GM12878 (cell line): ENCODE results near the gene DCAF7. TPM values are rescaled to one million over a fixed set of nuclear protein-coding genes. Genes with fewer than 3 reads are reported as not detected.

ENCODE experiments used
- ATAC-seq: fragments of 200-7000 bp; cut with Tn5 transposase; 3 replicates; pipeline ENCODE4 v1.9.1; 2020; ENCODE audit warnings: mild to moderate bottlenecking, moderate library complexity
- BruUV-seq: library from RNA; stranded (reverse); fragments of 400-500 nt; replicated peaks from 2 replicates; lab custom pipeline; 2021; lab: Mats Ljungman, UMichigan
- CTCF ChIA-PET: fragments of 300-600 bp; sonication (Branson Sonifier 250); formaldehyde crosslinking; extraction: SDS; loops from one replicate; lab custom pipeline; 2021; ENCODE audit warnings: inconsistent platforms; lab: Yijun Ruan, JAX
- POLR2A ChIA-PET: fragments of 350-600 bp; formaldehyde crosslinking; extraction: SDS; loops from one replicate; lab custom pipeline; 2021; ENCODE audit warnings: inconsistent platforms; lab: Charles Lee
- RAD21 ChIA-PET: fragments of 300-600 bp; sonication (Branson Sonifier 250); formaldehyde crosslinking; loops from one replicate; lab custom pipeline; 2023; ENCODE audit warnings: antibody characterized with exemption; ENCODE audit not compliant: unreplicated experiment; lab: Charles Lee
- SMC1A ChIA-PET: fragments of 300-600 bp; sonication (Branson Sonifier 250); formaldehyde crosslinking; loops from one replicate; lab custom pipeline; 2023; ENCODE audit not compliant: unreplicated experiment, uncharacterized antibody; lab: Charles Lee
- DNase-seq: peaks from one replicate; pipeline ENCODE4 v3.0.0-alpha.2; 2011; ENCODE audit warnings: low read depth, low spot score
- FAIRE-seq: peaks from 3 replicates; lab custom pipeline; 2011; peaks lifted over from hg19 to GRCh38; lab: Jason Lieb, UNC
- H2AFZ ChIP-seq: 2 replicates; pipeline ENCODE4 v1.6.0; 2011; ENCODE audit warnings: low read depth, low read length, control low read depth; ENCODE audit not compliant: control insufficient read depth
- H3K27ac ChIP-seq: 2 replicates; pipeline ENCODE4 v1.5.1; 2011; ENCODE audit warnings: control low read depth; ENCODE audit not compliant: control insufficient read depth, insufficient read depth
- H3K27me3 ChIP-seq, 2 experiments: replicated peaks in 1 of 2; 2 replicates each; pipeline versions ENCODE4 v1.6.0 to v1.6.1; 2011; ENCODE audit warnings: low read length in 1 of 2; ENCODE audit not compliant: control insufficient read depth in 2 of 2, insufficient read depth in 2 of 2
- H3K36me3 ChIP-seq, 2 experiments: 2 replicates each; pipeline ENCODE4 v1.5.1; 2011; ENCODE audit warnings: low read length in 1 of 2; ENCODE audit not compliant: control insufficient read depth in 2 of 2, insufficient read depth in 2 of 2
- H3K4me1 ChIP-seq: 2 replicates; pipeline ENCODE4 v1.6.1; 2011; ENCODE audit warnings: mild to moderate bottlenecking, low read length, moderate library complexity, mixed read lengths; ENCODE audit not compliant: control insufficient read depth, insufficient read depth
- H3K4me2 ChIP-seq: 2 replicates; pipeline ENCODE4 v1.6.0; 2011; ENCODE audit warnings: control low read depth; ENCODE audit not compliant: control insufficient read depth, insufficient read depth
- H3K4me3 ChIP-seq: fragments of 200-600 bp; sonication (generic); 2 replicates; pipeline ENCODE4 v1.5.1; 2016
- H3K79me2 ChIP-seq: 2 replicates; pipeline ENCODE4 v1.6.0; 2011; ENCODE audit warnings: low read length; ENCODE audit not compliant: control insufficient read depth, insufficient read depth
- H3K9ac ChIP-seq: 2 replicates; pipeline ENCODE4 v1.8.0; 2011; ENCODE audit warnings: low read length, control low read depth, mixed read lengths; ENCODE audit not compliant: control insufficient read depth, insufficient read depth
- H3K9me3 ChIP-seq: replicated peaks from 3 replicates; pipeline ENCODE4 v1.5.1; 2011; ENCODE audit warnings: mild to moderate bottlenecking, low read length; ENCODE audit not compliant: control insufficient read depth, insufficient read depth
- H4K20me1 ChIP-seq: 2 replicates; pipeline ENCODE4 v1.6.0; 2011; ENCODE audit not compliant: control insufficient read depth, insufficient read depth
- BACH1 ChIP-seq: fragments of 450-650 bp; IDR thresholded peaks from 2 replicates; pipeline ENCODE4 v1.6.1; 2017; ENCODE audit warnings: mild to moderate bottlenecking, borderline replicate concordance
- CHD2 ChIP-seq: IDR thresholded peaks from 2 replicates; pipeline ENCODE4 v1.6.1; 2011; ENCODE audit warnings: low read depth, low read length, improper control_type of control experiment, borderline replicate concordance
- CREB1 ChIP-seq: IDR thresholded peaks from 2 replicates; pipeline ENCODE4 v1.6.1; 2012; ENCODE audit warnings: low read depth, mild to moderate bottlenecking, inconsistent platforms
- EGR1 ChIP-seq, 2 experiments: IDR thresholded peaks; 1 replicate in 1 of 2; 2 replicates in 1 of 2; pipeline ENCODE4 v1.6.1; 2011 to 2012; ENCODE audit warnings: low read depth in 2 of 2, low read length in 2 of 2, borderline replicate concordance in 1 of 2, mild to moderate bottlenecking in 1 of 2, moderate library complexity in 1 of 2
- HDGF ChIP-seq: fragments of 450-650 bp; IDR thresholded peaks from 2 replicates; pipeline ENCODE4 v1.6.1; 2016; ENCODE audit warnings: antibody characterized with exemption
- HSF1 ChIP-seq: fragments of 150-350 bp; IDR thresholded peaks from 2 replicates; pipeline ENCODE4 v1.6.1; 2014; ENCODE audit warnings: mild to moderate bottlenecking, low read depth, low read length
- IRF5 ChIP-seq: fragments of 450-650 bp; IDR thresholded peaks from 2 replicates; pipeline ENCODE4 v1.6.1; 2017; ENCODE audit warnings: borderline replicate concordance
- MLLT1 ChIP-seq: fragments of 450-650 bp; IDR thresholded peaks from 2 replicates; pipeline ENCODE4 v1.6.1; 2016; ENCODE audit warnings: mild to moderate bottlenecking
- PBX3 ChIP-seq: IDR thresholded peaks from 2 replicates; pipeline ENCODE4 v1.6.1; 2011; ENCODE audit warnings: mild to moderate bottlenecking, low read depth, low read length, moderate library complexity; ENCODE audit not compliant: insufficient replicate concordance
- PKNOX1 ChIP-seq: fragments of 450-650 bp; IDR thresholded peaks from 2 replicates; pipeline ENCODE4 v1.6.1; 2016; ENCODE audit warnings: mild to moderate bottlenecking
- POU2F2 ChIP-seq: IDR thresholded peaks from 3 replicates; pipeline ENCODE4 v1.6.1; 2011; ENCODE audit warnings: low read depth, mild to moderate bottlenecking, low read length, borderline replicate concordance
- SMAD5 ChIP-seq: IDR thresholded peaks from 2 replicates; pipeline ENCODE4 v1.6.1; 2016; ENCODE audit warnings: antibody characterized with exemption, low read depth
- SPI1 ChIP-seq: IDR thresholded peaks from 2 replicates; pipeline ENCODE4 v1.6.1; 2011; ENCODE audit warnings: low read depth, mild to moderate bottlenecking, low read length, moderate library complexity, borderline replicate concordance; ENCODE audit not compliant: insufficient read depth
- SREBF2 ChIP-seq: IDR thresholded peaks from 2 replicates; pipeline ENCODE4 v1.6.1; 2012; ENCODE audit warnings: mild to moderate bottlenecking, low read length
- STAT1 ChIP-seq: fragments of 450-650 bp; conservative IDR thresholded peaks from 2 replicates; pipeline ENCODE4 v1.6.1; 2014; ENCODE audit warnings: antibody characterized with exemption, mild to moderate bottlenecking
- USF2 ChIP-seq: IDR thresholded peaks from 2 replicates; pipeline ENCODE4 v1.6.1; 2011; ENCODE audit warnings: low read depth, low read length, improper control_type of control experiment, borderline replicate concordance
- ZNF384 ChIP-seq: IDR thresholded peaks from 2 replicates; pipeline ENCODE4 v1.6.1; 2012; ENCODE audit warnings: low read depth, mild to moderate bottlenecking, low read length, improper control_type of control experiment, borderline replicate concordance
- WGBS: methylation state at CpG from one replicate; pipeline ENCODE4 v1.1.6; 2016; ENCODE audit warnings: low lambda C conversion rate; ENCODE audit not compliant: insufficient replicate concordance, insufficient coverage; ENCODE audit errors: missing lambda C conversion rate; 5-methylcytosine and 5-hydroxymethylcytosine counted together
- in situ Hi-C: fragments of 300-500 bp; cut with MboI; formaldehyde crosslinking; loops from 9 replicates; pipeline ENCODE4 v1.14.3; 2018; ENCODE audit warnings: mixed read lengths
- intact Hi-C: fragments of 100-400 bp; cut with micrococcal nuclease; formaldehyde crosslinking; loops from one replicate; pipeline ENCODE4 v1.14.2; 2022; ENCODE audit not compliant: unreplicated experiment
- polyA plus RNA-seq, 11 experiments: library from polyadenylated mRNA; depleted of rRNA in 4 of 11; unstranded in 6 of 11; stranded (reverse) in 5 of 11; fragments of >200 nt; fragmentation: Nextera tagmentation in 4 of 11; fragmentation: Illumina TruSeq in 1 of 11; extraction: Ambion mirVana in 4 of 11; extraction: Trizol in 1 of 11; gene quantifications; 1 replicate in 1 of 11; 2 replicates in 10 of 11; pipeline versions ENCODE4 v1.2.1 to v1.2.3, GENCODE V29; 2011 to 2016; ENCODE audit warnings: inconsistent platforms in 2 of 11, missing spikeins in 2 of 11, low read depth in 1 of 11
- total RNA-seq, 4 experiments: library from RNA; depleted of rRNA in 3 of 4; stranded (reverse); fragments of >200 nt in 3 of 4; fragmentation: Illumina TruSeq in 1 of 4; extraction: Trizol in 1 of 4; gene quantifications; 2 replicates each; pipeline versions ENCODE4 v1.2.1 to v1.2.3, GENCODE V29; 2013 to 2021

Gene DCAF7
- total and polyA plus RNA-seq, 10 of the 15 experiments (the other 5 are each of a cell fraction or from before 2014, with no cell fraction given), result 27.0 to 103 (median 54.5) TPM

- BruUV-seq, result no TSS peak
- Histone ChIP-seq H3K79me2 (no peaks in the 10 kb centered on the region), H3K27me3 (peaks cover 0 to 3% of the 10 kb centered on the region in 2 experiments; a peak in 3 of 4 replicates), H4K20me1 (no peaks in the 10 kb centered on the region), H2AFZ (no peak overlapping the region), H3K4me3 (no peak overlapping the region), H3K27ac (no peak overlapping the region), H3K9ac (no peak overlapping the region), H3K36me3 (no peaks in the 10 kb centered on the region), H3K4me1 (no peaks in the 10 kb centered on the region), H3K9me3 (no peaks in the 10 kb centered on the region), H3K4me2 (no peak overlapping the region)
- FAIRE-seq (no peak), DNase-seq (no peak), ATAC-seq (no peak)
- ChIA-PET SMC1A (no interaction called here), POLR2A (no interaction called here), CTCF (no interaction called here), RAD21 (no interaction called here)
- intact Hi-C loops (no loop called here), in situ Hi-C loops (no loop called here)
- WGBS, result 67% methylated on average over 18 of the region's 20 CpGs
- TF ChIP-seq EGR1 (IDR thresholded peaks at IDR 0.05; ENCODE audit: borderline replicate concordance in 1 of 2, low read depth in 2 of 2, low read length in 2 of 2) (no peak), SPI1 (no peak), MLLT1 (no peak), PKNOX1 (no peak), HDGF (no peak), HSF1 (no peak), SMAD5 (no peak), CHD2 (no peak), CREB1 (no peak), SREBF2 (no peak), USF2 (no peak), PBX3 (no peak), IRF5 (no peak), BACH1 (no peak), POU2F2 (no peak), ZNF384 (no peak), STAT1 (no peak)
Measured at GRCh38 chr17:63533433-63534077, 16.7 kb upstream of the DCAF7 start.
